ENCODE measurements around the gene CALML5. TPM values are rescaled to one million over a fixed set of nuclear protein-coding genes. Genes with fewer than 3 reads are reported as not detected.

CALML5 gene
- polyA plus RNA-seq, 1 of the 3 experiments (the other 2 are of a cell fraction): not detected

- H3K9me2 ChIP-seq: no peaks in the 10 kb centered on the region
- no peaks in the 10 kb centered on the region for H3K9me3 ChIP-seq
- H3F3A ChIP-seq (replicated peaks; ENCODE audit: insufficient read depth): no peaks in the 10 kb centered on the region
- no peak within 1 kb of the TSS for H3K9ac ChIP-seq
- DNase-seq: no peak
- H3K4me3 ChIP-seq (ENCODE audit: low read depth in 2 of 2, low read length in 1 of 2): no peak within 1 kb of the TSS
- H3K36me3 ChIP-seq (replicated peaks in 1 of 2; ENCODE audit: control insufficient read depth in 1 of 2, insufficient read depth in 2 of 2, low read length in 1 of 2): no peaks in the 10 kb centered on the region
- H3K27ac ChIP-seq (ENCODE audit: low read depth in 2 of 2, low read length in 1 of 2): no peak within 1 kb of the TSS
- no peaks in the 10 kb centered on the region for H3K79me2 ChIP-seq (ENCODE audit: insufficient read depth)
- ChIA-PET POLR2A (interaction anchor here (0.6 kb wide), 1 partner anchor 8 kb away, joined by 3 read pairs; no protein-coding TSS in a partner anchor), CTCF (interaction anchor here (1.2 kb wide), 2 partner anchors 14 to 98 kb away, joined by 3 to 4 read pairs; no protein-coding TSS in a partner anchor)
- H2AFZ ChIP-seq (ENCODE audit: low read depth): no peak within 1 kb of the TSS
- WGBS (ENCODE audit: low lambda C conversion rate): 93% methylated on average over 42 of the region's 64 CpGs
- H4K20me1 ChIP-seq (ENCODE audit: insufficient read depth): no peaks in the 10 kb centered on the region
- no peaks in the 10 kb centered on the region for H3K4me1 ChIP-seq (ENCODE audit: control insufficient read depth in 1 of 2, insufficient read depth in 2 of 2, low read depth in 1 of 2, low read length in 1 of 2)
- TF ChIP-seq ELF1 (IDR thresholded peaks at IDR 0.05) (no peak), GATA2 (CRISPR knock-in tag; IDR thresholded peaks at IDR 0.05) (no peak), TEAD4 (IDR thresholded peaks at IDR 0.05; ENCODE audit: borderline replicate concordance, insufficient read depth) (no peak), POLR2AphosphoS5 (IDR thresholded peaks at IDR 0.05; ENCODE audit: low read depth, low read length) (no peak), USF1 (IDR thresholded peaks at IDR 0.05; ENCODE audit: borderline replicate concordance, low read depth) (no peak), NRF1 (IDR thresholded peaks at IDR 0.05; ENCODE audit: low read depth, low read length) (no peak), GABPA (IDR thresholded peaks at IDR 0.05; ENCODE audit: low read depth) (no peak), YY1 (IDR thresholded peaks at IDR 0.05; ENCODE audit: low read depth) (no peak), RCOR1 (IDR thresholded peaks at IDR 0.05; ENCODE audit: low read length) (no peak), EZH2phosphoT487 (IDR thresholded peaks at IDR 0.05; ENCODE audit: borderline replicate concordance, low read depth) (no peak), CHD2 (IDR thresholded peaks at IDR 0.05; ENCODE audit: low read length, partially characterized antibody) (no peak), SMC3 (IDR thresholded peaks at IDR 0.05; ENCODE audit: low read depth, low read length) (no peak), FOSL2 (IDR thresholded peaks at IDR 0.05; ENCODE audit: borderline replicate concordance, low read depth) (no peak), TAF1 (IDR thresholded peaks at IDR 0.05; ENCODE audit: borderline replicate concordance, low read depth, low read length) (no peak), MAX (IDR thresholded peaks at IDR 0.05; ENCODE audit: low read depth) (no peak), REST (IDR thresholded peaks at IDR 0.05; ENCODE audit: low read depth, low read length) (no peak), RAD21 (IDR thresholded peaks at IDR 0.05; ENCODE audit: low read length) (no peak), JUND (IDR thresholded peaks at IDR 0.05) (no peak), FOXM1 (IDR thresholded peaks at IDR 0.05; ENCODE audit: low read depth) (no peak)
- no peaks in the 10 kb centered on the region for H3K27me3 ChIP-seq (ENCODE audit: insufficient read depth)
- H3K4me2 ChIP-seq: no peak within 1 kb of the TSS
Measured at GRCh38 chr10:5524641-5525560, 25.5 kb upstream of the CALML5 start, which contains the start of gene CALML3. Gene CALML3, plus strand, starts transcription at chr10:5524961. Its CDS starts 125 bp downstream, at chr10:5525086.

Measured in SK-N-SH (cell line).